WTC11 (cell line): ENCODE data around the gene EFHD2. TPM values are rescaled to one million over a fixed set of nuclear protein-coding genes. Genes with fewer than 3 reads are reported as not detected.

Source experiments
- ATAC-seq: fragments of 200-7000 bp; cut with Tn5 transposase; 2 replicates; pipeline ENCODE4 v1.10.0; 2021; ENCODE audit warnings: mild to moderate bottlenecking, moderate library complexity
- CTCF ChIA-PET: fragments of 300-600 bp; sonication (Branson Sonifier 250); formaldehyde crosslinking; loops from one replicate; lab custom pipeline; 2021; ENCODE audit warnings: antibody characterized with exemption; lab: Charles Lee
- POLR2A ChIA-PET: fragments of 350-600 bp; sonication (Branson Sonifier 250); formaldehyde crosslinking; loops from one replicate; lab custom pipeline; 2021; ENCODE audit warnings: antibody characterized with exemption; lab: Charles Lee
- DNase-seq: peaks from one replicate; pipeline ENCODE4 v3.0.0; 2021; ENCODE audit warnings: low spot score
- H3K27ac Mint-ChIP-seq: 2 replicates; pipeline ENCODE4 v1.8.0; 2021; ENCODE audit warnings: mixed read lengths
- H3K27me3 Mint-ChIP-seq: 2 replicates; pipeline ENCODE4 v1.8.0; 2021; ENCODE audit warnings: low read depth, mild to moderate bottlenecking, moderate library complexity, mixed read lengths
- H3K36me3 Mint-ChIP-seq: 2 replicates; pipeline ENCODE4 v1.8.0; 2021; ENCODE audit warnings: mixed read lengths
- H3K4me1 Mint-ChIP-seq: 2 replicates; pipeline ENCODE4 v1.8.0; 2022; ENCODE audit warnings: mixed read lengths
- H3K4me3 Mint-ChIP-seq: 2 replicates; pipeline ENCODE4 v1.8.0; 2021; ENCODE audit warnings: mild to moderate bottlenecking, moderate library complexity, mixed read lengths
- H3K9me3 Mint-ChIP-seq: 2 replicates; pipeline ENCODE4 v1.8.0; 2021; ENCODE audit warnings: mixed read lengths
- CBFB ChIP-seq: sonication (generic); formaldehyde crosslinking; IDR thresholded peaks from 2 replicates; pipeline ENCODE4 v1.8.1; 2022; ENCODE audit warnings: mild to moderate bottlenecking, low read depth, missing genetic modification reagents
- E2F1 ChIP-seq: sonication (generic); formaldehyde crosslinking; IDR thresholded peaks from 2 replicates; pipeline ENCODE4 v1.8.0; 2022; ENCODE audit warnings: mild to moderate bottlenecking, missing genetic modification reagents
- ETV6 ChIP-seq: sonication (generic); formaldehyde crosslinking; IDR thresholded peaks from 2 replicates; pipeline ENCODE4 v1.8.1; 2022; ENCODE audit warnings: mild to moderate bottlenecking, missing genetic modification reagents
- FOXJ3 ChIP-seq: sonication (generic); formaldehyde crosslinking; IDR thresholded peaks from 2 replicates; pipeline ENCODE4 v1.9.0; 2021; ENCODE audit warnings: missing genetic modification reagents, mild to moderate bottlenecking, borderline replicate concordance
- FOXP1 ChIP-seq: sonication (generic); formaldehyde crosslinking; IDR thresholded peaks from 2 replicates; pipeline ENCODE4 v1.8.0; 2022; ENCODE audit warnings: missing genetic modification reagents, mild to moderate bottlenecking, moderate library complexity, borderline replicate concordance
- GABPB1 ChIP-seq: sonication (generic); formaldehyde crosslinking; IDR thresholded peaks from 2 replicates; pipeline ENCODE4 v1.8.1; 2023; ENCODE audit warnings: mild to moderate bottlenecking, missing genetic modification reagents
- GRHL2 ChIP-seq: fragments of 250-450 bp; sonication (Bioruptor Pico); IDR thresholded peaks from 2 replicates; pipeline ENCODE4 v1.8.0; 2022; ENCODE audit warnings: mild to moderate bottlenecking, moderate library complexity; ENCODE audit not compliant: insufficient replicate concordance, severe bottlenecking
- GTF2I ChIP-seq: fragments of 250-450 bp; sonication (Bioruptor Pico); conservative IDR thresholded peaks from 2 replicates; pipeline ENCODE4 v1.4.0; 2021; ENCODE audit warnings: mild to moderate bottlenecking
- HMGA2 ChIP-seq: fragments of 250-450 bp; sonication (Bioruptor Pico); IDR thresholded peaks from 2 replicates; pipeline ENCODE4 v1.4.0; 2021; ENCODE audit warnings: mild to moderate bottlenecking, moderate library complexity
- NFYB ChIP-seq: sonication (generic); formaldehyde crosslinking; conservative IDR thresholded peaks from 2 replicates; pipeline ENCODE4 v1.8.0; 2022; ENCODE audit warnings: low read depth, missing genetic modification reagents
- SOX15 ChIP-seq: fragments of 250-450 bp; sonication (Bioruptor Pico); IDR thresholded peaks from 2 replicates; pipeline ENCODE4 v1.9.0; 2021; ENCODE audit warnings: mild to moderate bottlenecking
- TCF7 ChIP-seq: sonication (generic); formaldehyde crosslinking; IDR thresholded peaks from 2 replicates; pipeline ENCODE4 v1.8.0; 2022; ENCODE audit warnings: mild to moderate bottlenecking, low read depth, missing genetic modification reagents, moderate library complexity
- TP53 ChIP-seq: sonication (generic); formaldehyde crosslinking; IDR thresholded peaks from 2 replicates; pipeline ENCODE4 v1.8.1; 2023; ENCODE audit warnings: mild to moderate bottlenecking, missing genetic modification reagents
- ZNF263 ChIP-seq: sonication (generic); formaldehyde crosslinking; IDR thresholded peaks from 2 replicates; pipeline ENCODE4 v1.8.1; 2022; ENCODE audit warnings: low read depth, mild to moderate bottlenecking, moderate library complexity, missing genetic modification reagents
- ZNF281 ChIP-seq: sonication (generic); formaldehyde crosslinking; IDR thresholded peaks from 2 replicates; pipeline ENCODE4 v1.8.0; 2023; ENCODE audit warnings: mild to moderate bottlenecking, missing genetic modification reagents
- ZNF396 ChIP-seq: fragments of 250-450 bp; sonication (Bioruptor Pico); IDR thresholded peaks from 2 replicates; pipeline ENCODE4 v1.8.0; 2021; ENCODE audit warnings: mild to moderate bottlenecking, moderate library complexity, borderline replicate concordance
- ZNF416 ChIP-seq: fragments of 250-450 bp; sonication (Bioruptor Pico); IDR thresholded peaks from 2 replicates; pipeline ENCODE4 v1.9.0; 2021; ENCODE audit warnings: mild to moderate bottlenecking, inconsistent platforms
- total RNA-seq: library from RNA; stranded (reverse); gene quantifications from 3 replicates; pipeline ENCODE4 v1.2.3, GENCODE V29; 2021
- TF ChIP-seq, protein P1 (sequence below): sonication (generic); formaldehyde crosslinking; IDR thresholded peaks from 2 replicates; pipeline ENCODE4 v1.8.1; 2023; ENCODE audit warnings: mild to moderate bottlenecking, missing genetic modification reagents
- TF ChIP-seq, protein P2 (sequence below): sonication (generic); formaldehyde crosslinking; IDR thresholded peaks from 2 replicates; pipeline ENCODE4 v1.8.1; 2022; ENCODE audit warnings: mild to moderate bottlenecking, moderate library complexity, missing genetic modification reagents
- TF ChIP-seq, protein P3 (sequence below): sonication (generic); formaldehyde crosslinking; IDR thresholded peaks from 2 replicates; pipeline ENCODE4 v1.8.1; 2022; ENCODE audit warnings: low read depth, missing genetic modification reagents, borderline replicate concordance
- TF ChIP-seq, protein P4 (sequence below): sonication (generic); formaldehyde crosslinking; conservative IDR thresholded peaks from 2 replicates; pipeline ENCODE4 v1.8.1; 2022; ENCODE audit warnings: mild to moderate bottlenecking, missing genetic modification reagents

Gene EFHD2
- total RNA-seq, 1 experiment from 2014 or later: 23.8 TPM

GRCh38 chr1:15444468-15445389 is 35.0 kb downstream of the EFHD2 start (continued):
- TF ChIP-seq, protein P1, sequence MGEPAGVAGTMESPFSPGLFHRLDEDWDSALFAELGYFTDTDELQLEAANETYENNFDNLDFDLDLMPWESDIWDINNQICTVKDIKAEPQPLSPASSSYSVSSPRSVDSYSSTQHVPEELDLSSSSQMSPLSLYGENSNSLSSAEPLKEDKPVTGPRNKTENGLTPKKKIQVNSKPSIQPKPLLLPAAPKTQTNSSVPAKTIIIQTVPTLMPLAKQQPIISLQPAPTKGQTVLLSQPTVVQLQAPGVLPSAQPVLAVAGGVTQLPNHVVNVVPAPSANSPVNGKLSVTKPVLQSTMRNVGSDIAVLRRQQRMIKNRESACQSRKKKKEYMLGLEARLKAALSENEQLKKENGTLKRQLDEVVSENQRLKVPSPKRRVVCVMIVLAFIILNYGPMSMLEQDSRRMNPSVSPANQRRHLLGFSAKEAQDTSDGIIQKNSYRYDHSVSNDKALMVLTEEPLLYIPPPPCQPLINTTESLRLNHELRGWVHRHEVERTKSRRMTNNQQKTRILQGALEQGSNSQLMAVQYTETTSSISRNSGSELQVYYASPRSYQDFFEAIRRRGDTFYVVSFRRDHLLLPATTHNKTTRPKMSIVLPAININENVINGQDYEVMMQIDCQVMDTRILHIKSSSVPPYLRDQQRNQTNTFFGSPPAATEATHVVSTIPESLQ: no peak
- no peak for TF ChIP-seq E2F1 (CRISPR knock-in tag)
- no peak for TF ChIP-seq ETV6 (CRISPR knock-in tag)

DNA sequence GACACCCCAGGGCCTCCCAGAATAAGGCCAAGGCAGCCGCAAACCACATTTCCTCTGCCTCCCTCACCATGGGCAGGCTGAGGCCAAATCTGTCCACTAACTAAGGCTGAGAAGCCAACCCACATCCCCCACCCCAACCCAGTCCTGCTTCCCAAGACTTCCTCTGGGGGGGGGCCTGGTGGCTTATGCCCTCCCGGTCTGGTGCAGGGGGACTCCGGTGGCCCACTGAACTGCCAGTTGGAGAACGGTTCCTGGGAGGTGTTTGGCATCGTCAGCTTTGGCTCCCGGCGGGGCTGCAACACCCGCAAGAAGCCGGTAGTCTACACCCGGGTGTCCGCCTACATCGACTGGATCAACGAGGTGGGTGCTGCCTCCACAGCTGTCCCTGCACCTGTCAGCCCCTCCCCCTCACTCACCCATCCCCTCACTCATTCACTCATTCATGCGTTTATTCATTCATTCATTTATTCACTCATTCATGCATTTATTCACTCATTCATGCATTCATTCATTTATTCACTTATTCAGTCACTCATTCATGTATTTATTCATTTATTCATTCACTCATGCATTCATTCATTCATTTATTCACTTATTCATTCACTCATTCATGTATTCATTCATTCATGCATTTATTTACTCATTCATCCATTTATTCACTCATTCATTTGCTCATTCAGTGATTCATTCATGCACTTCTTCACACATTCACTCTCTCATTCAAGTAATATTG is 35.9 kb downstream of the EFHD2 start:
- POLR2A ChIA-PET: no interaction called here
- Mint-ChIP-seq H3K4me3 (no peak overlapping the region), H3K27me3 (0 out of 2 replicates have a peak, but pooled peaks cover 4% of the 10 kb centered on the region), H3K27ac (no peak overlapping the region), H3K4me1 (no peaks in the 10 kb centered on the region), H3K36me3 (no peaks in the 10 kb centered on the region), H3K9me3 (0 out of 2 replicates have a peak, but pooled peaks cover 4% of the 10 kb centered on the region)
- DNase-seq: no peak
- no peak for ATAC-seq
- TF ChIP-seq TP53 (CRISPR knock-in tag) (no peak), NFYB (no peak), TCF7 (CRISPR knock-in tag) (no peak), HMGA2 (CRISPR knock-in tag) (no peak), GTF2I (CRISPR knock-in tag) (no peak), FOXP1 (CRISPR knock-in tag) (no peak)
- TF ChIP-seq, protein P2, sequence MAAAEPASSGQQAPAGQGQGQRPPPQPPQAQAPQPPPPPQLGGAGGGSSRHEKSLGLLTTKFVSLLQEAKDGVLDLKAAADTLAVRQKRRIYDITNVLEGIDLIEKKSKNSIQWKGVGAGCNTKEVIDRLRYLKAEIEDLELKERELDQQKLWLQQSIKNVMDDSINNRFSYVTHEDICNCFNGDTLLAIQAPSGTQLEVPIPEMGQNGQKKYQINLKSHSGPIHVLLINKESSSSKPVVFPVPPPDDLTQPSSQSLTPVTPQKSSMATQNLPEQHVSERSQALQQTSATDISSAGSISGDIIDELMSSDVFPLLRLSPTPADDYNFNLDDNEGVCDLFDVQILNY (CRISPR knock-in tag): no peak
- TF ChIP-seq, protein P3, sequence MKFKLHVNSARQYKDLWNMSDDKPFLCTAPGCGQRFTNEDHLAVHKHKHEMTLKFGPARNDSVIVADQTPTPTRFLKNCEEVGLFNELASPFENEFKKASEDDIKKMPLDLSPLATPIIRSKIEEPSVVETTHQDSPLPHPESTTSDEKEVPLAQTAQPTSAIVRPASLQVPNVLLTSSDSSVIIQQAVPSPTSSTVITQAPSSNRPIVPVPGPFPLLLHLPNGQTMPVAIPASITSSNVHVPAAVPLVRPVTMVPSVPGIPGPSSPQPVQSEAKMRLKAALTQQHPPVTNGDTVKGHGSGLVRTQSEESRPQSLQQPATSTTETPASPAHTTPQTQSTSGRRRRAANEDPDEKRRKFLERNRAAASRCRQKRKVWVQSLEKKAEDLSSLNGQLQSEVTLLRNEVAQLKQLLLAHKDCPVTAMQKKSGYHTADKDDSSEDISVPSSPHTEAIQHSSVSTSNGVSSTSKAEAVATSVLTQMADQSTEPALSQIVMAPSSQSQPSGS (CRISPR knock-in tag): no peak
- TF ChIP-seq, protein P4, sequence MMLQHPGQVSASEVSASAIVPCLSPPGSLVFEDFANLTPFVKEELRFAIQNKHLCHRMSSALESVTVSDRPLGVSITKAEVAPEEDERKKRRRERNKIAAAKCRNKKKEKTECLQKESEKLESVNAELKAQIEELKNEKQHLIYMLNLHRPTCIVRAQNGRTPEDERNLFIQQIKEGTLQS (CRISPR knock-in tag): no peak
- CTCF ChIA-PET: interaction anchor here (1.2 to 5.0 kb wide), 2 partner anchors 14 to 122 kb away, joined by 5 to 20 read pairs; no protein-coding TSS in a partner anchor

GRCh38 chr1:15446212-15446611 is 36.5 kb downstream of the EFHD2 start:
- Mint-ChIP-seq H3K36me3 (no peaks in the 10 kb centered on the region), H3K4me3 (no peak overlapping the region), H3K4me1 (no peaks in the 10 kb centered on the region), H3K27ac (no peak overlapping the region), H3K9me3 (peaks cover 10% of the 10 kb centered on the region), H3K27me3 (0 out of 2 replicates have a peak, but pooled peaks cover 4% of the 10 kb centered on the region)
- POLR2A ChIA-PET: no interaction called here
- ATAC-seq (no peak), DNase-seq (no peak)
- CTCF ChIA-PET: interaction anchor here (0.6 kb wide), 1 partner anchor 236 kb away, joined by 4 read pairs; no protein-coding TSS in a partner anchor
- TF ChIP-seq FOXJ3 (CRISPR knock-in tag) (no peak), ZNF416 (CRISPR knock-in tag) (no peak), ZNF281 (no peak), ZNF263 (no peak), GRHL2 (no peak), CBFB (CRISPR knock-in tag) (no peak), GABPB1 (CRISPR knock-in tag) (no peak), ETV6 (CRISPR knock-in tag) (no peak), ZNF396 (CRISPR knock-in tag) (no peak), SOX15 (CRISPR knock-in tag) (no peak)
- TF ChIP-seq, protein P4 (CRISPR knock-in tag): no peak
